Neural cell (in vitro differentiated cells): ENCODE results near the gene LY6G5B. TPM values are rescaled to one million over a fixed set of nuclear protein-coding genes. Genes with fewer than 3 reads are reported as not detected.

ENCODE experiments used
- H2AFZ ChIP-seq: fragments of 200-600, 300-800 bp; sonication (generic), shearing (Covaris generic); 2 replicates; pipeline ENCODE4 v1.6.0; 2014; ENCODE audit warnings: low read depth, mild to moderate bottlenecking, antibody characterized with exemption, low read length, moderate library complexity
- H3F3A ChIP-seq: fragments of 200-600 bp; shearing (Covaris generic); 2 replicates; pipeline ENCODE4 v1.6.1; 2016; ENCODE audit warnings: mild to moderate bottlenecking, moderate library complexity, mixed read lengths, antibody characterized with exemption, low read length; ENCODE audit not compliant: insufficient read depth, poor library complexity, severe bottlenecking
- H3K27ac ChIP-seq: fragments of 200-600, 300-800 bp; sonication (generic), shearing (Covaris generic); 2 replicates; pipeline ENCODE4 v1.5.1; 2014; ENCODE audit warnings: mild to moderate bottlenecking, low read length, moderate library complexity
- H3K27me3 ChIP-seq: fragments of 300-800, 200-600 bp; sonication (generic), shearing (Covaris generic); 2 replicates; pipeline ENCODE4 v1.6.0; 2014; ENCODE audit warnings: mild to moderate bottlenecking, low read depth, low read length, moderate library complexity; ENCODE audit not compliant: insufficient read depth
- H3K36me3 ChIP-seq: fragments of 300-800, 200-600 bp; sonication (generic), shearing (Covaris generic); 2 replicates; pipeline ENCODE4 v1.5.1; 2014; ENCODE audit warnings: mild to moderate bottlenecking, antibody characterized with exemption, low read length, moderate library complexity; ENCODE audit not compliant: insufficient read depth
- H3K4me2 ChIP-seq: fragments of 300-800, 200-600 bp; sonication (generic), shearing (Covaris generic); 2 replicates; pipeline ENCODE4 v1.6.0; 2014; ENCODE audit warnings: mild to moderate bottlenecking, low read length
- H3K4me3 ChIP-seq: fragments of 300-800, 200-600 bp; sonication (generic), shearing (Covaris generic); 2 replicates; pipeline ENCODE4 v1.5.1; 2014; ENCODE audit warnings: mild to moderate bottlenecking, low read length, moderate library complexity
- H3K79me2 ChIP-seq: fragments of 200-600 bp; shearing (Covaris generic); replicated peaks from 2 replicates; pipeline ENCODE4 v1.6.0; 2014; ENCODE audit warnings: mild to moderate bottlenecking, low read length, moderate library complexity; ENCODE audit not compliant: insufficient read depth
- H3K9ac ChIP-seq: fragments of 300-800, 200-600 bp; sonication (generic), shearing (Covaris generic); 2 replicates; pipeline ENCODE4 v1.6.1; 2016; ENCODE audit warnings: mild to moderate bottlenecking, low read length, mixed read lengths
- H3K9me2 ChIP-seq: fragments of 200-600 bp; shearing (Covaris generic); 2 replicates; pipeline ENCODE4 v1.6.1; 2016; ENCODE audit warnings: mild to moderate bottlenecking, low read length, mixed read lengths; ENCODE audit not compliant: insufficient read depth
- H3K9me3 ChIP-seq: fragments of 200-600, 300-800 bp; sonication (generic), shearing (Covaris generic); 2 replicates; pipeline ENCODE4 v1.6.1; 2016; ENCODE audit warnings: mild to moderate bottlenecking, mixed run types, low read length, moderate library complexity, mixed read lengths
- H4K20me1 ChIP-seq: fragments of 200-600 bp; shearing (Covaris generic); 2 replicates; pipeline ENCODE4 v1.6.1; 2016; ENCODE audit warnings: mild to moderate bottlenecking, mixed run types; ENCODE audit not compliant: insufficient read depth
- EP300 ChIP-seq: fragments of 450-650 bp; conservative IDR thresholded peaks from 2 replicates; pipeline ENCODE4 v1.6.1; 2014; ENCODE audit warnings: antibody characterized with exemption, mild to moderate bottlenecking, moderate library complexity; ENCODE audit not compliant: poor library complexity, severe bottlenecking
- EZH2 ChIP-seq: fragments of 200-600, 300-800 bp; shearing (Covaris generic), sonication (generic); IDR thresholded peaks from 2 replicates; pipeline ENCODE4 v1.6.1; 2014; ENCODE audit warnings: antibody characterized with exemption, low read length, borderline replicate concordance, mild to moderate bottlenecking; ENCODE audit not compliant: insufficient read depth, poor library complexity, severe bottlenecking
- MXI1 ChIP-seq: fragments of 450-650 bp; conservative IDR thresholded peaks from 2 replicates; pipeline ENCODE4 v1.6.1; 2014; ENCODE audit warnings: antibody characterized with exemption, mild to moderate bottlenecking; ENCODE audit not compliant: poor library complexity, severe bottlenecking
- POLR2AphosphoS5 ChIP-seq: IDR thresholded peaks from 2 replicates; pipeline ENCODE4 v1.6.1; 2012
- RAD21 ChIP-seq: fragments of 450-650 bp; conservative IDR thresholded peaks from 2 replicates; pipeline ENCODE4 v1.6.1; 2014; ENCODE audit warnings: antibody characterized with exemption, mild to moderate bottlenecking, moderate library complexity
- SMC3 ChIP-seq: fragments of 450-650 bp; conservative IDR thresholded peaks from 2 replicates; pipeline ENCODE4 v1.6.1; 2014; ENCODE audit warnings: antibody characterized with exemption, mild to moderate bottlenecking, moderate library complexity; ENCODE audit not compliant: poor library complexity
- TAF1 ChIP-seq: IDR thresholded peaks from 2 replicates; pipeline ENCODE4 v1.6.1; 2012; ENCODE audit warnings: low read depth
- polyA plus RNA-seq: library from polyadenylated mRNA; depleted of rRNA; stranded (reverse); fragments of >200 nt; gene quantifications from 2 replicates; pipeline ENCODE4 v1.2.3, GENCODE V29; 2014
- TF ChIP-seq, protein P1 (sequence below): fragments of 450-650 bp; IDR thresholded peaks from 2 replicates; pipeline ENCODE4 v1.5.1; 2014; ENCODE audit warnings: antibody characterized with exemption, mild to moderate bottlenecking, moderate library complexity; ENCODE audit not compliant: poor library complexity, severe bottlenecking
- TF ChIP-seq, protein P2 (sequence below): IDR thresholded peaks from 2 replicates; pipeline ENCODE4 v1.6.1; 2012; ENCODE audit warnings: borderline replicate concordance

LY6G5B gene
- polyA plus RNA-seq, 1 donor from 2014 or later, result 4.0 TPM

DNA sequence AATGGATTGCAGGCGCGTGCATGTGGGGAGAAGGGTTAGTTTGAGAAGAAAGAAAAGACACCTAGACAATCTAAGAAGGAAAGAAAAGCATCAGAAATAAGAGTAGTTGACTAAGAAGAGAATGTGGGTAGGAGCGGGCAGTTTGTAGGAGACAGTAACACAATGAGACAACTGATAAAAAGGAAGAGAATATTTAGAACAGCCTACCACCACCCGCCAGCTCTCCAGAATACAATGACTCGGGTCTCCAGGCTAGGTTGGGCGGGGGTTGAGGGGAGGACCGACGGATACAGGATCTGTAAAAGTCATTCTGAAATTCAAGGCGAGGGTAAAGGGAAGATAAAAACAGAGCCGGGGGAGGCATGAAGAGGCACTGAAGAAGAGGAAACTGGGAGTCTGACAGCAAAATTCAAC lies 32.6 kb downstream of the LY6G5B start:
- Histone ChIP-seq H3K27ac (peak overlapping the region; percentile 95), H3K36me3 (no peaks in the 10 kb centered on the region), H3K9me2 (no peaks in the 10 kb centered on the region), H3K4me3 (peak overlapping the region; percentile 84), H3K4me2 (peak overlapping the region; percentile 96), H2AFZ (peak overlapping the region; percentile 88), H4K20me1 (no peaks in the 10 kb centered on the region), H3K9me3 (no peaks in the 10 kb centered on the region), H3K9ac (peak overlapping the region; percentile 93), H3K79me2 (peaks cover 26% of the 10 kb centered on the region), H3K27me3 (no peaks in the 10 kb centered on the region), H3F3A (no peaks in the 10 kb centered on the region)
- no peak for TF ChIP-seq POLR2AphosphoS5
- no peak for TF ChIP-seq EP300
- no peak for TF ChIP-seq EZH2
- TF ChIP-seq, protein P1, sequence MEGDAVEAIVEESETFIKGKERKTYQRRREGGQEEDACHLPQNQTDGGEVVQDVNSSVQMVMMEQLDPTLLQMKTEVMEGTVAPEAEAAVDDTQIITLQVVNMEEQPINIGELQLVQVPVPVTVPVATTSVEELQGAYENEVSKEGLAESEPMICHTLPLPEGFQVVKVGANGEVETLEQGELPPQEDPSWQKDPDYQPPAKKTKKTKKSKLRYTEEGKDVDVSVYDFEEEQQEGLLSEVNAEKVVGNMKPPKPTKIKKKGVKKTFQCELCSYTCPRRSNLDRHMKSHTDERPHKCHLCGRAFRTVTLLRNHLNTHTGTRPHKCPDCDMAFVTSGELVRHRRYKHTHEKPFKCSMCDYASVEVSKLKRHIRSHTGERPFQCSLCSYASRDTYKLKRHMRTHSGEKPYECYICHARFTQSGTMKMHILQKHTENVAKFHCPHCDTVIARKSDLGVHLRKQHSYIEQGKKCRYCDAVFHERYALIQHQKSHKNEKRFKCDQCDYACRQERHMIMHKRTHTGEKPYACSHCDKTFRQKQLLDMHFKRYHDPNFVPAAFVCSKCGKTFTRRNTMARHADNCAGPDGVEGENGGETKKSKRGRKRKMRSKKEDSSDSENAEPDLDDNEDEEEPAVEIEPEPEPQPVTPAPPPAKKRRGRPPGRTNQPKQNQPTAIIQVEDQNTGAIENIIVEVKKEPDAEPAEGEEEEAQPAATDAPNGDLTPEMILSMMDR, result no peak

DNA sequence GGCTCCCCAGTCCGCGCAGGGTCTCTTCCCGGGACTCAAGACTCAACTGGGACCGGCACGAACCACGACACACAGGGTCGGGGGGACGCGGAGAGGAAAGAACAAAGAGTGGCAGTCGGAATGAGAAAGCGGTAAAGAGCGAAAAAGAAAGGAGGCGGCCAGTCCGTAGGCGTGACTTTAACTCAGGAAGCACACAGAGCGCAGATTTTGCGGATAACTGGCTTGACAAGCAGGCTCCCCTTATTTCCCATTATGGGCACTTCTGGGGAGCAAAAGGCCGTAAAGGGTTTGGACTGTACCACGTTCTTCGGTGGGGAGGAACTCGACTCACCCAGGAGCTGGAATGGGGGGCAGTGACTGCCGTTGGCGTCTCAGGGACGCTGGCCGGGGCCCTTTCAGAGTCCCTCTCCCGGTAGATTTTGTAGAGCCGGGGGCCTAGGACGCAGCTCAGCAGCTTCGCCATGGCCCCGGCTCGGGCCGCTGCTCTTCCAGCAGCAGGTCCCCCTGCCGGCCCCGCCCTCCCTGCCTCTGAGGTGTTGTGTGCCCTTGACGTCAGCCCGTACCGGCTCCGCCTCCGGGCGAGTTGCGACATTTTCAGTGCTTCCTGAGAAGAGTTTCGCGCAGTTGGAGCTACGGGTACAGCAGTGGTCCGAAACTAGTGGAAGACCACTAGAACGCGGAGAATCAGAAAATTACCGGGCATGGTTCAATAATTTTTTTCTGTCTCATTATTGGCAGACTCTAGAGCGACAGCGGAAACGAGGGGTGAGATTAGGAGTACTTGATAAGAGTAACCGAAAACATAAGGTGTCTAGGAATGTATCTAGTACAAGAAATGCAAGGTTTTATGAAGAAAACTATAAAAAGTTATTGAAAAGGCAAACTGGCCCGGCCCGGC lies 33.3 kb downstream of the LY6G5B start, which contains the start of gene ABHD16A:
TSS of gene ABHD16A (minus strand) at position 506 of the 898 bp plus-strand sequence. CDS start at position 463, 43 bp downstream.
- H3K36me3 ChIP-seq, result no peaks in the 10 kb centered on the region
- H3K4me3 ChIP-seq, result peak within 1 kb of the TSS; percentile 84
- peaks cover 26% of the 10 kb centered on the region for H3K79me2 ChIP-seq
- peak within 1 kb of the TSS; percentile 95 for H3K27ac ChIP-seq
- no peak for TF ChIP-seq RAD21
- TF ChIP-seq EZH2, result no peak
- peak; percentile 8 for TF ChIP-seq SMC3
- peak; percentile 96 for TF ChIP-seq POLR2AphosphoS5
- TF ChIP-seq EP300, result peak; percentile 53
- peak; percentile 79 for TF ChIP-seq TAF1
- TF ChIP-seq, protein P1, result no peak
- TF ChIP-seq MXI1, result peak; percentile 87
- TF ChIP-seq, protein P2, sequence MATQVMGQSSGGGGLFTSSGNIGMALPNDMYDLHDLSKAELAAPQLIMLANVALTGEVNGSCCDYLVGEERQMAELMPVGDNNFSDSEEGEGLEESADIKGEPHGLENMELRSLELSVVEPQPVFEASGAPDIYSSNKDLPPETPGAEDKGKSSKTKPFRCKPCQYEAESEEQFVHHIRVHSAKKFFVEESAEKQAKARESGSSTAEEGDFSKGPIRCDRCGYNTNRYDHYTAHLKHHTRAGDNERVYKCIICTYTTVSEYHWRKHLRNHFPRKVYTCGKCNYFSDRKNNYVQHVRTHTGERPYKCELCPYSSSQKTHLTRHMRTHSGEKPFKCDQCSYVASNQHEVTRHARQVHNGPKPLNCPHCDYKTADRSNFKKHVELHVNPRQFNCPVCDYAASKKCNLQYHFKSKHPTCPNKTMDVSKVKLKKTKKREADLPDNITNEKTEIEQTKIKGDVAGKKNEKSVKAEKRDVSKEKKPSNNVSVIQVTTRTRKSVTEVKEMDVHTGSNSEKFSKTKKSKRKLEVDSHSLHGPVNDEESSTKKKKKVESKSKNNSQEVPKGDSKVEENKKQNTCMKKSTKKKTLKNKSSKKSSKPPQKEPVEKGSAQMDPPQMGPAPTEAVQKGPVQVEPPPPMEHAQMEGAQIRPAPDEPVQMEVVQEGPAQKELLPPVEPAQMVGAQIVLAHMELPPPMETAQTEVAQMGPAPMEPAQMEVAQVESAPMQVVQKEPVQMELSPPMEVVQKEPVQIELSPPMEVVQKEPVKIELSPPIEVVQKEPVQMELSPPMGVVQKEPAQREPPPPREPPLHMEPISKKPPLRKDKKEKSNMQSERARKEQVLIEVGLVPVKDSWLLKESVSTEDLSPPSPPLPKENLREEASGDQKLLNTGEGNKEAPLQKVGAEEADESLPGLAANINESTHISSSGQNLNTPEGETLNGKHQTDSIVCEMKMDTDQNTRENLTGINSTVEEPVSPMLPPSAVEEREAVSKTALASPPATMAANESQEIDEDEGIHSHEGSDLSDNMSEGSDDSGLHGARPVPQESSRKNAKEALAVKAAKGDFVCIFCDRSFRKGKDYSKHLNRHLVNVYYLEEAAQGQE, result peak; percentile 81
- no peaks in the 10 kb centered on the region for H3K9me3 ChIP-seq
- H3K27me3 ChIP-seq, result no peaks in the 10 kb centered on the region
- H3F3A ChIP-seq, result no peaks in the 10 kb centered on the region
- H2AFZ ChIP-seq, result peak within 1 kb of the TSS; percentile 88
- no peaks in the 10 kb centered on the region for H4K20me1 ChIP-seq
- H3K4me2 ChIP-seq, result peak within 1 kb of the TSS; percentile 96
- no peaks in the 10 kb centered on the region for H3K9me2 ChIP-seq
- peak within 1 kb of the TSS; percentile 93 for H3K9ac ChIP-seq
